Measurements from ENCODE around the gene FYCO1. TPM values are rescaled to one million over a fixed set of nuclear protein-coding genes. Genes with fewer than 3 reads are reported as not detected.

The FYCO1 gene
- total and polyA plus RNA-seq, 12 donors: 8.8 to 216 (median 143) TPM

DNA sequence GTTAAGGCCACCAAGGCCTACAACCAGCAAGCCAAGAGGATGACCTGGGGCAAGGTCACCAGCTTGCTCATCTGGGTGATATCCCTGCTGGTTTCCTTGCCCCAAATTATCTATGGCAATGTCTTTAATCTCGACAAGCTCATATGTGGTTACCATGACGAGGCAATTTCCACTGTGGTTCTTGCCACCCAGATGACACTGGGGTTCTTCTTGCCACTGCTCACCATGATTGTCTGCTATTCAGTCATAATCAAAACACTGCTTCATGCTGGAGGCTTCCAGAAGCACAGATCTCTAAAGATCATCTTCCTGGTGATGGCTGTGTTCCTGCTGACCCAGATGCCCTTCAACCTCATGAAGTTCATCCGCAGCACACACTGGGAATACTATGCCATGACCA, 48.7 kb downstream of the FYCO1 start:
- 94 to 98% methylated on average over 3 of the region's 3 CpGs for WGBS, 2 donors
- no peaks in the 10 kb centered on the region for H3K9me3 ChIP-seq
- H3K27ac ChIP-seq: peak overlapping the region in 2 of 10 donors; percentile 7 to 23
- ATAC-seq (no peak), DNase-seq (no peak)
- intact Hi-C loops (cut with DNase I): no loop called here
- H3K27me3 ChIP-seq: no peaks in the 10 kb centered on the region
- TF ChIP-seq, protein P1, sequence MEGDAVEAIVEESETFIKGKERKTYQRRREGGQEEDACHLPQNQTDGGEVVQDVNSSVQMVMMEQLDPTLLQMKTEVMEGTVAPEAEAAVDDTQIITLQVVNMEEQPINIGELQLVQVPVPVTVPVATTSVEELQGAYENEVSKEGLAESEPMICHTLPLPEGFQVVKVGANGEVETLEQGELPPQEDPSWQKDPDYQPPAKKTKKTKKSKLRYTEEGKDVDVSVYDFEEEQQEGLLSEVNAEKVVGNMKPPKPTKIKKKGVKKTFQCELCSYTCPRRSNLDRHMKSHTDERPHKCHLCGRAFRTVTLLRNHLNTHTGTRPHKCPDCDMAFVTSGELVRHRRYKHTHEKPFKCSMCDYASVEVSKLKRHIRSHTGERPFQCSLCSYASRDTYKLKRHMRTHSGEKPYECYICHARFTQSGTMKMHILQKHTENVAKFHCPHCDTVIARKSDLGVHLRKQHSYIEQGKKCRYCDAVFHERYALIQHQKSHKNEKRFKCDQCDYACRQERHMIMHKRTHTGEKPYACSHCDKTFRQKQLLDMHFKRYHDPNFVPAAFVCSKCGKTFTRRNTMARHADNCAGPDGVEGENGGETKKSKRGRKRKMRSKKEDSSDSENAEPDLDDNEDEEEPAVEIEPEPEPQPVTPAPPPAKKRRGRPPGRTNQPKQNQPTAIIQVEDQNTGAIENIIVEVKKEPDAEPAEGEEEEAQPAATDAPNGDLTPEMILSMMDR (IDR thresholded peaks at IDR 0.05): no peak
- H3K36me3 ChIP-seq: peaks cover 0 to 93% (median 55%) of the 10 kb centered on the region in 9 donors
- H3K4me1 ChIP-seq: peaks cover 0 to 25% (median 9%) of the 10 kb centered on the region in 9 donors
- no peak overlapping the region for H3K4me3 ChIP-seq

DNA sequence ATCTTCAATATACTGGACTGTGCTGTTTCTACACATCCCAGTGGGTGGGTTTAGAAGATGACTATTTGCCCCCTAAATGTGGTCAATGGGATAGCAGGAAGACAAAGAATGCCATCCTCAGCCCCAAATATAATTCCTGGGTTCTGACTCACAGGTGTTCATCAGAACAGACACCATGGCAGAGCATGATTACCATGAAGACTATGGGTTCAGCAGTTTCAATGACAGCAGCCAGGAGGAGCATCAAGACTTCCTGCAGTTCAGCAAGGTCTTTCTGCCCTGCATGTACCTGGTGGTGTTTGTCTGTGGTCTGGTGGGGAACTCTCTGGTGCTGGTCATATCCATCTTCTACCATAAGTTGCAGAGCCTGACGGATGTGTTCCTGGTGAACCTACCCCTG, 49.3 kb downstream of the FYCO1 start:
- 97 to 100% methylated on average over 1 of the region's 1 CpG for WGBS, 2 donors
- peaks cover 0 to 26% (median 12%) of the 10 kb centered on the region in 9 donors for H3K4me1 ChIP-seq
- intact Hi-C loops (cut with DNase I): no loop called here
- ATAC-seq: no peak
- no peaks in the 10 kb centered on the region for H3K27me3 ChIP-seq
- H3K36me3 ChIP-seq: peaks cover 0 to 88% (median 49%) of the 10 kb centered on the region in 9 donors
- H3K27ac ChIP-seq: peak overlapping the region in 1 of 10 donors; percentile 62
- H3K9me3 ChIP-seq: no peaks in the 10 kb centered on the region
- no peak overlapping the region for H3K4me3 ChIP-seq
- TF ChIP-seq, protein P1 (IDR thresholded peaks at IDR 0.05): peak in 1 of 9 donors; percentile 6
- no peak for DNase-seq

DNA sequence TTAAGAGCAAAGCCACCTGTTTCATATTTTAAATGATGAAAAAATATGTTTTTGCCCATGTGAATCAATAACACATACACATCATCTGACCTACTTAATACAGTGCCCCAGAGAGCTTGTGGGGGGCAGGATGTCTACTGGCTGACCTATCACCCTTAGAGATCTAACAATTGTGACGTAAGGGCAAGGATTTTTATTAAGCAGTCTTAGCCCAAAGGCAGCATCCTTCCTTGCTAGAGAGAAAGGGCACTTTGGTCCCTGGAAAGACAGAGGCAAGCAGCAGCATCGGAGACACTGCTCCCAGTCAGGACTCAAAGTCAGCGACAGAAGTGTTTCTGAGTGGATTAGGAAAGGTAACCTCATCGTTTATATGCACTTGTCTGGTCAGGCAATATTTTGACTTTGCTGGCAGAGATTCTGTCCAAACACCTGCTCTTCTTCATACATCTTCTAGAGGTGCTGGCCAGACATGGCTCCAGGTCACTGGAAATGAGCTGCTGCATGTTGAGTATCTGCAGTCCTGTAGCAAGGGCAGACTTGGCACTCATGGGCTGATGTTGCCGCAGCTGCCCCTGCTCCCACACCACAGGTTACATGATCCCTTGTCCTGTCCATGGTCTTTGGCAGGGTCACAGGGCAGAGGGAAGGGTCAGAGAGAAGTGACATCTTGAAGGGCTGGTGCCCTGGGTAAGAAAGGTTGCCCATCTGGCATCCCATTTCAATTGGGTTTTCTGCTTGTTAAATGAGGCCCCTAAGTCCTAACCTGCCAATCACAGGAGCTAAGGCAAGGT, 50.6 kb downstream of the FYCO1 start:
- no peak for DNase-seq
- WGBS, 2 donors: 90 to 93% methylated on average over 5 of the region's 5 CpGs
- Histone ChIP-seq H3K4me3 (no peak overlapping the region), H3K27me3 (no peaks in the 10 kb centered on the region), H3K36me3 (peaks cover 0 to 75% (median 38%) of the 10 kb centered on the region in 9 donors), H3K9me3 (no peaks in the 10 kb centered on the region), H3K4me1 (peaks cover 0 to 22% (median 11%) of the 10 kb centered on the region in 9 donors), H3K27ac (peak overlapping the region in 1 of 10 donors; percentile 62)
- TF ChIP-seq, protein P1 (IDR thresholded peaks at IDR 0.05): no peak
- ATAC-seq: no peak
- intact Hi-C loops (cut with DNase I): loop anchor here in 1 of 10 donors (5.0 kb wide), 1 partner anchor 37 kb away; no protein-coding TSS in a partner anchor

DNA sequence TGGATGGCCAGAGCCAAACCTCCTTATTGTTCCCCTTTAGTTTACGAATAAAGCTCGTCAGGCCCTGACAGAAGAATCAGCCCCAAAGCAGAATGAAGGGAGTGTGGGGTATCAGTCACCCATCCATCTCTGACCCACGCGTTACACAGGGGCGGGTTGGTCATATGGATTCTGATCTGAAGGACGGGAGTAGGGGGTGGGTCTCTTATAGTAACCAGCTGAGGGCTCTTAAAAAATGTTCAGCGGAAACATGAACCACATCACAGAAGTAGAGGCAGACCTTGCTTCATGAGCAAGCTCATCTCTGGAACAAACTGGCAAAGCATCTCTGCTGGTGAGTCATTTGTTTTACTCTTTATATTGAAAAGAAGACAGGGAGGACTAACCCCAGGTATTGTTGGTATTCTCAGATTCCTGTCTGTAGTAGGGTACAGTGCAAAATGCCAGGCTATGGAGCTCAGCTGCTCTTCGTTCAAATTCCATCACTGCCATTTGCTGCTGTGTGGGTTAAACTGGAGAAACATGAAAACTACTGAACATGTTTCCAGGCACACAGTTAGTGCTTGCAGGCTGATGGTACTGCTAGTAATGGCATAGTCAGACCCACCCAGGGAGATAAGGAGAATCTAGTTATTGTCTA, 52.3 kb downstream of the FYCO1 start, which contains the start of gene CXCR6:
TSS of gene CXCR6 (plus strand) at position 258 of the 640 bp plus-strand sequence. CDS start 3,018 bp downstream, outside the sequence.
- Histone ChIP-seq H3K36me3 (peaks cover 0 to 61% (median 24%) of the 10 kb centered on the region in 9 donors), H3K9me3 (no peaks in the 10 kb centered on the region), H3K27me3 (no peaks in the 10 kb centered on the region), H3K4me1 (peaks cover 2 to 35% (median 18%) of the 10 kb centered on the region in 9 donors), H3K4me3 (peak within 1 kb of the TSS in 1 of 10 donors; percentile 15), H3K27ac (peak within 1 kb of the TSS in 4 of 10 donors; percentile 3 to 59 (median 14))
- WGBS, 2 donors: 92 to 96% methylated on average over 8 of the region's 8 CpGs
- TF ChIP-seq, protein P1 (IDR thresholded peaks at IDR 0.05): no peak
- DNase-seq (no peak), ATAC-seq (no peak)
- intact Hi-C loops (cut with DNase I): loop anchor here in 1 of 10 donors (5.0 kb wide), 1 partner anchor 39 kb away; no protein-coding TSS in a partner anchor
